ENCODE data around the gene ZNF576.

GRCh38 chr19:43553656-43554055 lies 42.7 kb upstream of the ZNF576 start:
- TF ChIP-seq, protein P1, sequence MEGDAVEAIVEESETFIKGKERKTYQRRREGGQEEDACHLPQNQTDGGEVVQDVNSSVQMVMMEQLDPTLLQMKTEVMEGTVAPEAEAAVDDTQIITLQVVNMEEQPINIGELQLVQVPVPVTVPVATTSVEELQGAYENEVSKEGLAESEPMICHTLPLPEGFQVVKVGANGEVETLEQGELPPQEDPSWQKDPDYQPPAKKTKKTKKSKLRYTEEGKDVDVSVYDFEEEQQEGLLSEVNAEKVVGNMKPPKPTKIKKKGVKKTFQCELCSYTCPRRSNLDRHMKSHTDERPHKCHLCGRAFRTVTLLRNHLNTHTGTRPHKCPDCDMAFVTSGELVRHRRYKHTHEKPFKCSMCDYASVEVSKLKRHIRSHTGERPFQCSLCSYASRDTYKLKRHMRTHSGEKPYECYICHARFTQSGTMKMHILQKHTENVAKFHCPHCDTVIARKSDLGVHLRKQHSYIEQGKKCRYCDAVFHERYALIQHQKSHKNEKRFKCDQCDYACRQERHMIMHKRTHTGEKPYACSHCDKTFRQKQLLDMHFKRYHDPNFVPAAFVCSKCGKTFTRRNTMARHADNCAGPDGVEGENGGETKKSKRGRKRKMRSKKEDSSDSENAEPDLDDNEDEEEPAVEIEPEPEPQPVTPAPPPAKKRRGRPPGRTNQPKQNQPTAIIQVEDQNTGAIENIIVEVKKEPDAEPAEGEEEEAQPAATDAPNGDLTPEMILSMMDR (IDR thresholded peaks at IDR 0.05) = no peak
- no peak for TF ChIP-seq POLR2AphosphoS5 (IDR thresholded peaks at IDR 0.05; ENCODE audit: insufficient read depth in 1 of 2, low read depth in 1 of 2)
